Bronchial epithelial cell (primary cell): Measurements from ENCODE around the gene PMEPA1. TPM values are rescaled to one million over a fixed set of nuclear protein-coding genes. Genes with fewer than 3 reads are reported as not detected.

Experiments used
- DNase-seq: peaks from one replicate; pipeline ENCODE4 v3.0.0-alpha.2; 2010; ENCODE audit warnings: low read depth
- FAIRE-seq: peaks from 2 replicates; lab custom pipeline; 2011; peaks lifted over from hg19 to GRCh38; lab: Jason Lieb, UNC
- H3K27me3 ChIP-seq: 2 replicates; pipeline ENCODE4 v1.5.1; 2011; ENCODE audit warnings: low read length; ENCODE audit not compliant: control insufficient read depth, insufficient read depth
- H3K36me3 ChIP-seq: 2 replicates; pipeline ENCODE4 v1.5.1; 2011; ENCODE audit warnings: low read length; ENCODE audit not compliant: control insufficient read depth, insufficient read depth
- H3K4me3 ChIP-seq: 2 replicates; pipeline ENCODE4 v1.5.1; 2011; ENCODE audit warnings: mild to moderate bottlenecking, low read depth, low read length, control low read depth
- CTCF ChIP-seq: IDR thresholded peaks from 2 replicates; pipeline ENCODE4 v1.5.1; 2011; ENCODE audit warnings: mild to moderate bottlenecking, moderate library complexity, low read length, control low read depth, inconsistent platforms; ENCODE audit not compliant: insufficient read depth, severe bottlenecking
- total RNA-seq: library from RNA; depleted of rRNA; stranded (reverse); fragments of >200 nt; gene quantifications from 2 replicates; pipeline ENCODE4 v1.2.1, GENCODE V29; 2014

The PMEPA1 gene
- total RNA-seq, 1 donor from 2014 or later, result 51.1 TPM

GRCh38 chr20:57647006-57647932 is 62.5 kb downstream of the PMEPA1 start:
- Histone ChIP-seq H3K36me3 (peaks cover 4% of the 10 kb centered on the region), H3K27me3 (no peaks in the 10 kb centered on the region), H3K4me3 (no peak overlapping the region)
- FAIRE-seq, result no peak
- no peak for TF ChIP-seq CTCF
- no peak for DNase-seq

GRCh38 chr20:57638895-57639236 is 70.9 kb downstream of the PMEPA1 start:
- DNase-seq (no peak), FAIRE-seq (no peak)
- H3K4me3 ChIP-seq, result no peak overlapping the region
- H3K27me3 ChIP-seq, result peaks cover 3% of the 10 kb centered on the region
- TF ChIP-seq CTCF, result no peak
- no peaks in the 10 kb centered on the region for H3K36me3 ChIP-seq

GRCh38 chr20:57638173-57638894 is 71.5 kb downstream of the PMEPA1 start:
- Histone ChIP-seq H3K27me3 (peaks cover 3% of the 10 kb centered on the region), H3K36me3 (no peaks in the 10 kb centered on the region), H3K4me3 (no peak overlapping the region)
- no peak for TF ChIP-seq CTCF
- FAIRE-seq (no peak), DNase-seq (no peak)

GRCh38 chr20:57633945-57634491 is 75.8 kb downstream of the PMEPA1 start:
- no peak for TF ChIP-seq CTCF
- Histone ChIP-seq H3K4me3 (no peak overlapping the region), H3K27me3 (peaks cover 3% of the 10 kb centered on the region), H3K36me3 (no peaks in the 10 kb centered on the region)
- DNase-seq, result no peak
- FAIRE-seq, result no peak

GRCh38 chr20:57632286-57632685 is 77.5 kb downstream of the PMEPA1 start:
- no peak for DNase-seq
- TF ChIP-seq CTCF, result no peak
- no peaks in the 10 kb centered on the region for H3K36me3 ChIP-seq
- H3K27me3 ChIP-seq, result peaks cover 3% of the 10 kb centered on the region
- no peak for FAIRE-seq
- H3K4me3 ChIP-seq, result no peak overlapping the region
